ENCODE measurements around the gene MYH16.
"Not testable (repeated sequence)": the region's sequence is repeated elsewhere in the genome, so short reads cannot be mapped to it uniquely, and the experiment has no call there.

Gene MYH16

GRCh38 chr7:99260395-99260794 is 12.2 kb upstream of the MYH16 start:
- no peak for DNase-seq

GRCh38 chr7:99261646-99262045 is 11.0 kb upstream of the MYH16 start:
- DNase-seq, result no peak

GRCh38 chr7:99265848-99266480 is 6.7 kb upstream of the MYH16 start:
- no peak for DNase-seq

- no peak for DNase-seq
These were observed 5.2 kb upstream of the MYH16 start for GRCh38 chr7:99267481-99267840.

GRCh38 chr7:99267841-99268576 is 4.6 kb upstream of the MYH16 start:
- no peak for DNase-seq

GRCh38 chr7:99268577-99268908 is 4.1 kb upstream of the MYH16 start:
- DNase-seq, result no peak

- DNase-seq, result peak; percentile 16
These were observed 1.9 kb upstream of the MYH16 start for GRCh38 chr7:99270702-99271101.

GRCh38 chr7:99273561-99273960 is 922 bp downstream of the MYH16 start:
- DNase-seq, result not testable (repeated sequence)

- DNase-seq, result not testable (repeated sequence)
These were observed 2.3 kb downstream of the MYH16 start for GRCh38 chr7:99274908-99275307.

GRCh38 chr7:99275496-99275895 is 2.9 kb downstream of the MYH16 start:
- no peak for DNase-seq

- DNase-seq, result peak; percentile 15
These were observed 5.5 kb downstream of the MYH16 start for GRCh38 chr7:99278180-99278579.

- not testable (repeated sequence) for DNase-seq
These were observed 11.5 kb downstream of the MYH16 start for GRCh38 chr7:99284165-99284564.

GRCh38 chr7:99287779-99288534 is 15.3 kb downstream of the MYH16 start:
- DNase-seq, result no peak

GRCh38 chr7:99289185-99289584 is 16.5 kb downstream of the MYH16 start:
- DNase-seq, result no peak

- not testable (repeated sequence) for DNase-seq
These were observed 17.5 kb downstream of the MYH16 start for GRCh38 chr7:99290148-99290547.

- DNase-seq, result no peak
These were observed 18.5 kb downstream of the MYH16 start for GRCh38 chr7:99290980-99291607.

- no peak for DNase-seq
These were observed 19.5 kb downstream of the MYH16 start for GRCh38 chr7:99292127-99292526.

GRCh38 chr7:99293167-99293566 is 20.5 kb downstream of the MYH16 start:
- DNase-seq, result no peak

- DNase-seq, result no peak
These were observed 21.0 kb downstream of the MYH16 start for GRCh38 chr7:99293650-99294049.

GRCh38 chr7:99296471-99296870 is 23.8 kb downstream of the MYH16 start:
- DNase-seq, result no peak

GRCh38 chr7:99301496-99301895 is 28.9 kb downstream of the MYH16 start:
- DNase-seq, result no peak

GRCh38 chr7:99305473-99306260 is 33.0 kb downstream of the MYH16 start:
- no peak for DNase-seq
